Endothelial cell of umbilical vein (primary cell): Measurements from ENCODE around the gene POLR3A.

Experiments
- JUN ChIP-seq: IDR thresholded peaks from 2 replicates; pipeline ENCODE4 v1.6.1; 2011; ENCODE audit warnings: borderline replicate concordance, low read depth; ENCODE audit not compliant: insufficient read length, insufficient read depth
- TF ChIP-seq, protein P1 (sequence below), 2 donors: IDR thresholded peaks; 1 replicate in 1 of 2; 2 replicates in 1 of 2; pipeline ENCODE4 v1.5.1; 2011; ENCODE audit warnings: low read length in 2 of 2, mild to moderate bottlenecking in 2 of 2, moderate library complexity in 2 of 2, control low read depth in 1 of 2, inconsistent platforms in 1 of 2, low read depth in 1 of 2; ENCODE audit not compliant: insufficient read depth in 1 of 2; ENCODE audit errors: extremely low read depth in 1 of 2

DNA sequence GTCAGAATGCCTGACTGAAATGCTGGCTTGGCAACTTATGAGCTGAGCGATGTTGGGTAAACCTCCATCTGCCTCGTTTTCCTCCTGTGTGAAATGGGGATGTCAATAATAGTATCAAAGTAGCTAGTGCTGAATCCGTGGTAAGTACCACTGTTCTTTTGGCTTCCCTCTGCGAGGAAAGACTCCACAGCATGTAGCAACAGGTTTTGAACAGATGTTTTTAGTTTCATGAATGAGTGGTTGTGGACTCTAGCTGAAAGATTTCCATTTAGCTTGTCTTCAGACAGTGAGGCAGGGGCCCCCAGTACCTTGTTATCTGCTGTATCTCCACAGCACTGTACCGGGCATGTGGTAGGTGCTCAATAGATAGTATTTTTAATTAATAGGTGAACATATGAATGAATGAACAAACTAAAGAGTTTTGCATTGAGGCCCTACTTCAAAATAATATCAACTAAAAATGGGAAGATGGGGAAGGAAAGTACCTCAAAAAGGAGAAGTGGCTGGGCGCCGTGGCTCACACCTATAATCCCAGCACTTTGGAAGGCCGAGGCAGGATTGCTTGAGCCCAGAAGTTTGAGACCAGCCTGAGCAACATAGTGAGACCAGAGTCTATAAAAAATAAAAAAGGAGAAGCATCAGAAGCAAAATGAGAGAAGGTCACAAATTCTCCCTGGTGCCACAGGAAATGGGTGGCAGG is 97.1 kb downstream of the POLR3A start:
- TF ChIP-seq, protein P1, sequence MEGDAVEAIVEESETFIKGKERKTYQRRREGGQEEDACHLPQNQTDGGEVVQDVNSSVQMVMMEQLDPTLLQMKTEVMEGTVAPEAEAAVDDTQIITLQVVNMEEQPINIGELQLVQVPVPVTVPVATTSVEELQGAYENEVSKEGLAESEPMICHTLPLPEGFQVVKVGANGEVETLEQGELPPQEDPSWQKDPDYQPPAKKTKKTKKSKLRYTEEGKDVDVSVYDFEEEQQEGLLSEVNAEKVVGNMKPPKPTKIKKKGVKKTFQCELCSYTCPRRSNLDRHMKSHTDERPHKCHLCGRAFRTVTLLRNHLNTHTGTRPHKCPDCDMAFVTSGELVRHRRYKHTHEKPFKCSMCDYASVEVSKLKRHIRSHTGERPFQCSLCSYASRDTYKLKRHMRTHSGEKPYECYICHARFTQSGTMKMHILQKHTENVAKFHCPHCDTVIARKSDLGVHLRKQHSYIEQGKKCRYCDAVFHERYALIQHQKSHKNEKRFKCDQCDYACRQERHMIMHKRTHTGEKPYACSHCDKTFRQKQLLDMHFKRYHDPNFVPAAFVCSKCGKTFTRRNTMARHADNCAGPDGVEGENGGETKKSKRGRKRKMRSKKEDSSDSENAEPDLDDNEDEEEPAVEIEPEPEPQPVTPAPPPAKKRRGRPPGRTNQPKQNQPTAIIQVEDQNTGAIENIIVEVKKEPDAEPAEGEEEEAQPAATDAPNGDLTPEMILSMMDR (IDR thresholded peaks at IDR 0.05; ENCODE audit: extremely low read depth in 1 of 2, insufficient read depth in 1 of 2, low read depth in 1 of 2, low read length in 2 of 2), result no peak
- TF ChIP-seq JUN, result no peak
